Stimulated activated CD4-positive, alpha-beta T cell treated with anti-CD3 and anti-CD28 coated beads, Interleukin-12 subunit alpha, Interleukin-12 subunit beta, amount 100 ng/mL, for 4 hours (primary cell): ENCODE data around the gene DGKA.
"Not testable (repeated sequence)": the region's sequence is repeated elsewhere in the genome, so short reads cannot be mapped to it uniquely, and the experiment has no call there.

Source experiments
- DNase-seq: peaks from one replicate; pipeline ENCODE4 v3.0.0-alpha.2; 2020

The DGKA gene

DNA sequence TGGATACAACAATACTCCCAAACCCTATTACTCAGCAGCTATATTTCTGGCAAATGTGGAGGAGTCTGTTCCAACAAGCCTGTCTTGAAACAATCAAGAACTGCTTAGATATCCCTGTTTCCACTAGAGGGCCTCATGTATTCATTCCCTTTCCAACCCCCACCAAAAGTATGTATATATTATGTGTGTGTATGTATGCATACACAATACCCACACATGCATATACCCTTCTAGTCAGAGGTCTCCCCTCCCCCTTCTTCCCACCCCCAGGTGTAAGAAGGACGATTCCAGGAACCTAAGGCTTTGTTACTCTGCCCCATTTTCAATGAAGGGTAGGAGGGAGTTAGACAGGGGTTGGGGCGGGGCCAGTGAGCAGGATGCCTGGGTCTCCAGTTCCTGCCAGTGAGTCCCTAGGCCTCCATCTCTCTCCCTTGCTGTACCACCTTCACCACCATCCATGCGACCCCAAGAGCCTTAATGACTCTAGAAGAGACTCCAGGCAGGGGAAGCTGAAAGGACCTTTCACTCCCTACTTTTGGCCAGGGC lies at the start of gene DGKA:
Gene DGKA, plus strand, starts transcription at position 392 of the 546 bp plus-strand sequence. CDS start 5,342 bp downstream, outside the sequence.
- DNase-seq = peak; percentile 75

DNA sequence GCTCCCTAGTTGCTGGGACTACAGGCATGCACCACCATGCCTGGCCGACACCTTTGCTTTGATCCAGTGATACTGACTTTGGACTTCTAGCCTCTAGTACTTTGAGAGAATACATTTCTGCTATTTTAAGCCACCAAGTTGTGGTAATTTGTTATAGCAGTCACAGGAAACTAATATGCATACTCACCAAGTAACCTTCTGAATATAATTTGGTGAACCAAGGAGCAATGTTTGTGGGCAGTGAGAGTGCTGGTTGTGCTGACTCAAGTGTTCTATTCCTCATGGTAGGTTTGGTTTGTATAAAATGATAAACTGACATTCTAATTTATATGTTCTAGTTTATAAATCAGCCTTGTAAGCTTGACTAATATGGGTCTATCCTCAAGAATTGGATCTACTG lies 45.8 kb upstream of the DGKA start:
- no peak for DNase-seq

GRCh38 chr12:55891310-55891709 lies 39.7 kb upstream of the DGKA start:
- no peak for DNase-seq

GRCh38 chr12:55893723-55894122 lies 37.2 kb upstream of the DGKA start:
- no peak for DNase-seq

DNA sequence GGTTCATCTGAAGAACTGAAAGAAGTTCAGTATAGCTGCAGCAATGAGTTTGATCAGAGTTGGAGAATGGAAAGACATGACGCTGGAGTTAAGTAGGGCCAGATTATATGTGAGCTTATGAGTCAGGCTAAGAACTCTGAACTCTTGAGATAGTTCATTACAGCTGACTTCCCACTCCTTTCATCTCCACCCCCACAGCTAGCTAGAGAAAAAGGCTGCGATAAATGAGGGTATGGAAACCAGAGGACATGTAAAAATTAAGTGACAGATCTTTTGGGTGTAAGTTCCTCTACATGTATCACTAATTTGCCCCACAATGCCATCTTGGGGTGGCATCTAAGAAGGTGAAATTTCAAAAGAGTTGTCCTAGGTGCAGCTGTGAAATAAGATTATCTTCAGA lies 31.9 kb upstream of the DGKA start:
- DNase-seq = peak; percentile 19

- DNase-seq = no peak
These were observed 29.0 kb upstream of the DGKA start for GRCh38 chr12:55901881-55902490.

DNA sequence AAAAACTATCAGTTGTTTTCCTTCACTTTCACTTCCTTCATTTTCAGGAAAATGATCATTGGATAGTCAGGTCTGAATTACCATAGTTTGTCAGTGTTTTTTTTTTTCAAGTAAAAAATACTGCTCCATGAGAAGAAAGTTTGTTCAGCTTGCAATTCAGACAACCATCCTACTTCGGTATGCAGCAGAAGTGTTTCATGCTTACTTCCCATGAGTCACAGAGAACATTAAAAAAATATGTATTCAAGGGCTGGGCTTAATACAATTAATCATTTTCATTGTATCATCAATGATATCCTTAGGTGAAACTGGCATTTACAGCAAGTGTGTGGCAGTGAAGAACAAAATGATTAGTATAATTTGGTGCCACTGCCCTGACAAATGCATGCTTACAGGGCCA lies 24.9 kb upstream of the DGKA start:
- no peak for DNase-seq

GRCh38 chr12:55908726-55909512 lies 22.0 kb upstream of the DGKA start:
- DNase-seq = no peak

GRCh38 chr12:55909513-55909884 lies 21.5 kb upstream of the DGKA start:
- DNase-seq = no peak

DNA sequence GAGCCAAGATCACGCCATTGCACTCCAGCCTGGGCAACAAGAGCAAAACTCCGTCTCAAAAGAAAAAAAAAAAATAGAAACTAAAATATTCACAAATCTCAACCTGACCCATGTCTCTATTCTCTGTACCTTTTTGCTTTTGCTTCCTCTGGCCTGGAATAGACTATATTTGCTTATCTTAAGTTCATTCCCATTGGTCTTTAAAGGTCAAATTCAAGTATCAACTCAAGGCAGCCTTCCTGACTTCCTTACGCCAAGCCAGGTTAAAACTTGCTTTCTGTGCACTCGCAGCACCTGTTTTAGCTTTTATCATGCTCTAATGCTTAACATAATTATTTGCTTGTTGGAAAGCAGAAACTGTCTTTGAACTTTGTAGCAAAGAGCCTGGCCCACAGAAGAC lies 18.1 kb upstream of the DGKA start:
- DNase-seq = no peak

DNA sequence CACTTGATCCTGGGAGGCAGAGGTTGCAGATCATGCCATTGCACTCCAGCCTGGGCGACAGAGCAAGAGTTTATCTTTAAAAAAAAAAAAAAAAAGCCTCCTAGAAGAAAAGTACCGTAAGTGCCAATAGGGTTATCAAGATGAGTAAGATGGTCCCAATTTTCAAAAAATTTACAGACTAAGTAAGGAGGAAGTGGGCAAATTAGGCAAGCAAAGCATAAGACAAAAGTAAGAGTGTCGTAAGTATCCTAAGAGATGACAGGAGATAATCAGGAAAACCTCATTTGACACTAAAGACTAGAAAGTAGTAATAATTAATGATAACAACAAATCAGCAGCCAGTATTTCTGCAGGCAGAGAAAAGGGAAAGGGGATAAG lies 15.5 kb upstream of the DGKA start:
- no peak for DNase-seq

- DNase-seq = not testable (repeated sequence)
These were observed 11.9 kb upstream of the DGKA start for GRCh38 chr12:55919032-55919431.

GRCh38 chr12:55922126-55922525 lies 8.8 kb upstream of the DGKA start:
- no peak for DNase-seq

DNA sequence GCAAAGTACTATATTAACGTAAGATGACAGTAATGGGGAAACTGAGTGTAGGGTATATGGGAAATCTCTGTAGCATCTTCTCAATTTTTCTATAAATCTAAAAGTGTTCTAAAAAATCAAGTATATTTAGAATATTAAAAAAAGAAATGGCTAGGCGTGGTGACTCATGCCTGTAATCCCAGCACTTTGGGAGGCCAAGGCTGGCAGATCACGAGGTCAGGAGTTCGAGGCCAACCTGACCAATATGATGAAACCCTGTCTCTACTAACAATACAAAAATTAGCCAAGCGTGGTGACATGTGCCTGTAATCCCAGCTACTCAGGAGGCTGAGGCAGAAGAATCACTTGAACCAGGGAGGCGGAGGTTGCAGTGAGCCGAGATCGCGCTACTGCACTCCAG lies 7.3 kb upstream of the DGKA start:
- not testable (repeated sequence) for DNase-seq

GRCh38 chr12:55925371-55925770 lies 5.6 kb upstream of the DGKA start:
- DNase-seq = no peak

GRCh38 chr12:55925870-55926737 lies 4.9 kb upstream of the DGKA start:
- no peak for DNase-seq

GRCh38 chr12:55926738-55927587 lies 4.0 kb upstream of the DGKA start:
- DNase-seq = peak; percentile 84

DNA sequence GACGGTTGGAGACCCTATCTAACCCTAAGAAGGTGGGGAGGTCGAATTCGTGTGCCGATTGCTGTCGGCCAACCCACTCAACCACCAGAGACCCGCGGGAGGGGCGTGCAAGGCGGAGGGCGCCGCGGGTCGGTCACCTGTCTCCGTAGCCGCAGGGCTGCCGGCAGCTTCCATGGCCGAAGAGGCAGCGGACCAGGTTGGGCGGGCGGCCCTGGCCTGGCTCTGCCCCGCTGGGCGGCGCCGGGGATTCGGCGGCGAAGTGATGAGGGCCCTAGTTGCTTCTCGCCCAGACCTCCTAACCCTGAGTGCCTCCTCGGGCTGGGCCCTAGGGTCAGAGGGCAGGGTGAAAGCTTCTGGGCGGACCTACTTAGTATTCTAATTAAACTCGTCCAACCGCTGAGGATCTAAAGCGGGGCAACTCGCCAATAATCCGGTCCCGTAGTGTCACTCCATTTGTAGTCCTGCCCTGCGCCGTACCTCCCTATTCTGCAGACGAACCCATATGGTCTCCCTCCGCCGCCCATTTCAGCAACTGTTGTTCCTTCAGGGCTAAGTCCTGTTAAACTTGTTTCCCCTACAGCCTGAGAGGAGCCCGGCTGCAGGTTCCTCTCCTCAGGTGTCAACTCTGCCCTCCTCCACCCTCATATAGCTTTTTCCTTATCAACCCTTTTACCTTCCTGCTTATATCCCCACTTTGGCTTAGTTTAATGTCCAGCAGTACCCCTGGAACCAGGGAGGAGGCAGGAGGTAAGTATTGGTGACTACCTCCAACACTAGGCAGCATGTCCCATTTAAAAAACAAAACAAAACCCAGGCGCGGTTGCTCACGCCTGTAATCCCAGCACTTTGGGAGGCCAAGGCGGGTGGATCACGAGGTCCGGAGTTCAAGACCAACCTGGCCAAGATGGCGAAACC lies 3.1 kb upstream of the DGKA start, which contains the start of gene PYM1:
Gene PYM1, minus strand, starts transcription at position 307 of the 915 bp plus-strand sequence. Its CDS starts 133 bp downstream, at position 174.
- peak; percentile 54 for DNase-seq

- DNase-seq = peak; percentile 78
These were observed 1.6 kb upstream of the DGKA start for GRCh38 chr12:55929306-55929791.

DNA sequence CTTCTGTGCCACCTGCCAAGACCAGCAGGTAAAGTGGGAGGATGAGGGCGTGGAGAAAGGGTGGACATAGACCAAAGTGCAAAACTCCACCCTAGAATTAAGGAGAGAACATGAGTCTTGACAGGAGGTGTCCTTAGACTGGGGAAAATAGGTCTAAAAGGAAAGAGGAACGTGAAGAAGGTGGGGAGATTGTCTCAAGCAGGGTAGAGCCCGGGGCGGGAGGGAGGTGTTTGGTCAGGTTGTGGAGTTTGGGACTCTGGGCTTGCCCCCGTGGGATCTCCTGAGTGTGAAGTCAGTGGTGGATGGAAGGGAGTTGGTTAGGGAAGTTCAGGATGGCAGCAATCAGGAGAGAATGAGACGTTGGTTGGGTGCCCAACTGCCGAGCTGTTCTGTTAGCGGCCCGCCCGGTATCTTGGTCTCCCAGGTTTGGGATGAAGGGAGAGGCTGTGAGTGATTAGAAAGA lies 386 bp downstream of the DGKA start:
- no peak for DNase-seq
